Glutamatergic neuron (in vitro differentiated cells): Measurements from ENCODE around the gene ZC3H15. TPM values are rescaled to one million over a fixed set of nuclear protein-coding genes. Genes with fewer than 3 reads are reported as not detected.
"Not testable (repeated sequence)": the region's sequence is repeated elsewhere in the genome, so short reads cannot be mapped to it uniquely, and the experiment has no call there.

Experiments
- DNase-seq: peaks from one replicate; pipeline ENCODE4 v3.0.0; 2022
- H3K27ac Mint-ChIP-seq: one replicate; pipeline ENCODE4 v1.8.0; 2020; ENCODE audit warnings: mild to moderate bottlenecking, mixed read lengths, inconsistent platforms; ENCODE audit not compliant: unreplicated experiment
- H3K27me3 Mint-ChIP-seq: one replicate; pipeline ENCODE4 v1.8.0; 2020; ENCODE audit warnings: mild to moderate bottlenecking, moderate library complexity, mixed read lengths, inconsistent platforms; ENCODE audit not compliant: unreplicated experiment
- H3K36me3 Mint-ChIP-seq: one replicate; pipeline ENCODE4 v1.8.0; 2020; ENCODE audit warnings: mild to moderate bottlenecking, mixed read lengths, inconsistent platforms; ENCODE audit not compliant: unreplicated experiment
- H3K4me1 Mint-ChIP-seq: one replicate; pipeline ENCODE4 v1.8.0; 2020; ENCODE audit warnings: mild to moderate bottlenecking, low read depth, mixed read lengths, inconsistent platforms; ENCODE audit not compliant: unreplicated experiment
- H3K4me3 Mint-ChIP-seq: one replicate; pipeline ENCODE4 v1.8.0; 2020; ENCODE audit warnings: mild to moderate bottlenecking, mixed read lengths, inconsistent platforms; ENCODE audit not compliant: unreplicated experiment
- H3K9me3 Mint-ChIP-seq: one replicate; pipeline ENCODE4 v1.8.0; 2020; ENCODE audit warnings: mild to moderate bottlenecking, moderate library complexity, mixed read lengths, inconsistent platforms; ENCODE audit not compliant: unreplicated experiment
- CTCF ChIP-seq: fragments of 200-600 bp; sonication (generic); IDR thresholded peaks from one replicate; pipeline ENCODE4 v1.5.0; 2021; ENCODE audit not compliant: partially characterized antibody, unreplicated experiment
- total RNA-seq: library from RNA; stranded (reverse); fragmentation: NEBNext Ultra II Directional; extraction: Animal tissue kit (Norgen Biotek cat#: 25700); gene quantifications from one replicate; pipeline ENCODE4 v1.2.1, GENCODE V29; 2021; ENCODE audit not compliant: unreplicated experiment

ZC3H15 gene
- total RNA-seq, 1 donor from 2014 or later: 79.7 TPM

- no peaks in the 10 kb centered on the region for H3K9me3 Mint-ChIP-seq
- H3K27ac Mint-ChIP-seq: no peak overlapping the region
- no peak overlapping the region for H3K4me3 Mint-ChIP-seq
- no peak for DNase-seq
- H3K36me3 Mint-ChIP-seq: no peaks in the 10 kb centered on the region
- H3K27me3 Mint-ChIP-seq: no peaks in the 10 kb centered on the region
- H3K4me1 Mint-ChIP-seq: no peaks in the 10 kb centered on the region
- TF ChIP-seq CTCF: no peak
Measured at GRCh38 chr2:186459009-186459408, 27.1 kb upstream of the ZC3H15 start.

GRCh38 chr2:186460465-186460864, 25.6 kb upstream of the ZC3H15 start:
- Mint-ChIP-seq H3K27ac (no peak overlapping the region), H3K9me3 (no peaks in the 10 kb centered on the region), H3K4me3 (no peak overlapping the region), H3K4me1 (no peaks in the 10 kb centered on the region), H3K36me3 (no peaks in the 10 kb centered on the region), H3K27me3 (no peaks in the 10 kb centered on the region)
- TF ChIP-seq CTCF: peak; percentile 32
- no peak for DNase-seq

- Mint-ChIP-seq H3K9me3 (no peaks in the 10 kb centered on the region), H3K4me1 (no peaks in the 10 kb centered on the region), H3K4me3 (no peak overlapping the region), H3K27me3 (no peaks in the 10 kb centered on the region), H3K36me3 (peaks cover under 1% of the 10 kb centered on the region), H3K27ac (no peak overlapping the region)
- no peak for TF ChIP-seq CTCF
- DNase-seq: no peak
Measured at GRCh38 chr2:186466743-186467142, 19.3 kb upstream of the ZC3H15 start.

- no peaks in the 10 kb centered on the region for H3K4me1 Mint-ChIP-seq
- peaks cover 3% of the 10 kb centered on the region for H3K27me3 Mint-ChIP-seq
- H3K36me3 Mint-ChIP-seq: peaks cover 5% of the 10 kb centered on the region
- no peak for DNase-seq
- H3K27ac Mint-ChIP-seq: no peak overlapping the region
- H3K9me3 Mint-ChIP-seq: peaks cover 3% of the 10 kb centered on the region
- no peak overlapping the region for H3K4me3 Mint-ChIP-seq
- no peak for TF ChIP-seq CTCF
Measured at GRCh38 chr2:186467421-186467820, 18.6 kb upstream of the ZC3H15 start.

GRCh38 chr2:186472722-186473493, 13.2 kb upstream of the ZC3H15 start:
- H3K27me3 Mint-ChIP-seq, H3K4me1 Mint-ChIP-seq, H3K27ac Mint-ChIP-seq, H3K4me3 Mint-ChIP-seq, DNase-seq, H3K9me3 Mint-ChIP-seq: not testable (repeated sequence)
- peaks cover 11% of the 10 kb centered on the region for H3K36me3 Mint-ChIP-seq

- H3K27ac Mint-ChIP-seq: peak overlapping the region; percentile 97
- H3K9me3 Mint-ChIP-seq: not testable (repeated sequence)
Measured at GRCh38 chr2:186474239-186474638, 11.8 kb upstream of the ZC3H15 start.

More at GRCh38 chr2:186474239-186474638, 11.8 kb upstream of the ZC3H15 start:
- not testable (repeated sequence) for H3K27me3 Mint-ChIP-seq, H3K4me3 Mint-ChIP-seq, DNase-seq, H3K4me1 Mint-ChIP-seq
- H3K36me3 Mint-ChIP-seq: peaks cover 11% of the 10 kb centered on the region
